ENCODE data around the gene ANKAR. TPM values are rescaled to one million over a fixed set of nuclear protein-coding genes. Genes with fewer than 3 reads are reported as not detected.

ANKAR gene
- total RNA-seq, 1 experiment from 2014 or later = 0.84 TPM

GRCh38 chr2:189661148-189661956 is 13.1 kb upstream of the ANKAR start, which contains the start of gene ASNSD1:
ASNSD1 (plus strand) TSS chr2:189661459; CDS start chr2:189666133, 4,674 bp downstream.
- Histone ChIP-seq H4K20me1 (ENCODE audit: insufficient read depth) (no peaks in the 10 kb centered on the region), H3K27me3 (ENCODE audit: insufficient read depth, low read length) (no peaks in the 10 kb centered on the region), H3K9me3 (ENCODE audit: control insufficient read depth in 1 of 2, insufficient read depth in 1 of 2, low read depth in 1 of 2, low read length in 2 of 2) (no peaks in the 10 kb centered on the region), H3K4me3 (replicated peaks in 1 of 2; ENCODE audit: low read depth in 1 of 2, low read length in 2 of 2) (peak within 1 kb of the TSS; percentile 73 to 92), H2AFZ (ENCODE audit: low read depth, low read length, poor library complexity, severe bottlenecking) (peak within 1 kb of the TSS; percentile 98), H3K9ac (ENCODE audit: low read length) (peak within 1 kb of the TSS; percentile 88), H3K79me2 (ENCODE audit: insufficient read depth, low read length) (peaks cover 47% of the 10 kb centered on the region), H3K4me2 (ENCODE audit: low read length) (peak within 1 kb of the TSS; percentile 84), H3K36me3 (ENCODE audit: control insufficient read depth in 1 of 2, insufficient read depth in 2 of 2, low read length in 2 of 2) (peaks cover 4 to 6% of the 10 kb centered on the region in 2 experiments; a peak in 1 of 4 replicates), H3K9me2 (ENCODE audit: insufficient read depth) (no peaks in the 10 kb centered on the region), H3K4me1 (ENCODE audit: control insufficient read depth in 1 of 2, insufficient read depth in 2 of 2, low read length in 2 of 2) (peaks cover 0 to 11% of the 10 kb centered on the region in 2 experiments; a peak in 2 of 4 replicates), H3K27ac (ENCODE audit: low read depth, low read length) (peak within 1 kb of the TSS; percentile 39; the same call in 1 of the 2 replicates)
- TF ChIP-seq ZBTB33 (IDR thresholded peaks at IDR 0.05; ENCODE audit: extremely low read depth, insufficient replicate concordance, low read length) (peak; percentile 89), YY1 (IDR thresholded peaks at IDR 0.05; ENCODE audit: extremely low read depth, insufficient replicate concordance, low read depth, low read length) (peak; percentile 49), JUND (IDR thresholded peaks at IDR 0.05) (no peak), RAD21 (IDR thresholded peaks at IDR 0.05; ENCODE audit: low read depth) (peak; percentile 100), CTCF (IDR thresholded peaks at IDR 0.05 in 2 of 3, conservative IDR thresholded peaks at IDR 0.05 in 1 of 3; ENCODE audit: borderline replicate concordance in 1 of 3, insufficient read depth in 1 of 3, low read depth in 2 of 3, low read length in 2 of 3) (peak; percentile 91 to 100 (median 96)), MAX (IDR thresholded peaks at IDR 0.05) (peak; percentile 74), EGR1 (IDR thresholded peaks at IDR 0.05; ENCODE audit: low read depth) (no peak), ZFX (IDR thresholded peaks at IDR 0.05) (peak; percentile 80), SIN3A (IDR thresholded peaks at IDR 0.05; ENCODE audit: low read depth) (peak; percentile 69), TCF7L2 (IDR thresholded peaks at IDR 0.05; ENCODE audit: borderline replicate concordance, extremely low read depth, insufficient read depth, insufficient read length) (peak; percentile 27), SP1 (IDR thresholded peaks at IDR 0.05; ENCODE audit: low read depth) (no peak), EZH2phosphoT487 (IDR thresholded peaks at IDR 0.05; ENCODE audit: borderline replicate concordance) (no peak), CBX3 (IDR thresholded peaks at IDR 0.05; ENCODE audit: low read depth) (peak; percentile 46; the same call in 1 of the 2 replicates), CEBPB (IDR thresholded peaks at IDR 0.05; ENCODE audit: low read depth) (peak; percentile 83), EZH2 (IDR thresholded peaks at IDR 0.05) (no peak), POLR2AphosphoS5 (IDR thresholded peaks at IDR 0.05; ENCODE audit: low read depth, low read length) (peak; percentile 97), POLR2A (IDR thresholded peaks at IDR 0.05; ENCODE audit: borderline replicate concordance, extremely low read depth, insufficient read depth, insufficient read length) (peak; percentile 94)
- ATAC-seq (peak; percentile 90), DNase-seq (ENCODE audit: low read depth, low spot score) (peak; percentile 99)
- ChIA-PET RAD21 (ENCODE audit: low non-redundant PET in 1 of 2, low total read pairs in 2 of 2, uncharacterized antibody in 2 of 2, unreplicated experiment in 2 of 2) (interaction anchor here (0.6 to 1.0 kb wide), 4 partner anchors 36 to 411 kb away, joined by 3 to 6 read pairs (median 4); no protein-coding TSS in a partner anchor), CTCF (interaction anchor here (0.6 to 1.9 kb wide), 27 partner anchors 10 to 706 kb away, joined by 3 to 16 read pairs (median 4); partner anchors contain the start of gene OSGEPL1), POLR2A (interaction anchor here (0.7 kb wide), 1 partner anchor 101 kb away, joined by 4 read pairs; the partner anchor contains the start of gene OSGEPL1)
- intact Hi-C loops (cut with micrococcal nuclease) = loop anchor here (1.0 to 10.0 kb wide), 4 partner anchors 37 to 653 kb away; partner anchors contain the start of gene HIBCH
- TSS peak; percentile 76 for BruUV-seq (replicated peaks)
